ENCODE data around the gene OXLD1.

The OXLD1 gene

GRCh38 chr17:81652906-81653771, 13.3 kb downstream of the OXLD1 start:
- no peak for TF ChIP-seq CTCF (conservative IDR thresholded peaks at IDR 0.05; ENCODE audit: control insufficient read depth, insufficient read depth, low read depth, low read length)
- H3K4me3 ChIP-seq (ENCODE audit: control insufficient read depth, low read depth, low read length) = no peak overlapping the region
- no peak for DNase-seq (ENCODE audit: low read depth)

- H3K4me3 ChIP-seq (ENCODE audit: control insufficient read depth, low read depth, low read length) = no peak overlapping the region
- TF ChIP-seq CTCF (conservative IDR thresholded peaks at IDR 0.05; ENCODE audit: control insufficient read depth, insufficient read depth, low read depth, low read length) = no peak
- peak; percentile 96 for DNase-seq (ENCODE audit: low read depth)
These were observed 14.7 kb downstream of the OXLD1 start for GRCh38 chr17:81651692-81652091.

GRCh38 chr17:81650951-81651350, 15.5 kb downstream of the OXLD1 start:
- H3K4me3 ChIP-seq (ENCODE audit: control insufficient read depth, low read depth, low read length) = no peak overlapping the region
- TF ChIP-seq CTCF (conservative IDR thresholded peaks at IDR 0.05; ENCODE audit: control insufficient read depth, insufficient read depth, low read depth, low read length) = no peak
- no peak for DNase-seq (ENCODE audit: low read depth)

- DNase-seq (ENCODE audit: low read depth) = no peak
- no peak for TF ChIP-seq CTCF (conservative IDR thresholded peaks at IDR 0.05; ENCODE audit: control insufficient read depth, insufficient read depth, low read depth, low read length)
- no peak overlapping the region for H3K4me3 ChIP-seq (ENCODE audit: control insufficient read depth, low read depth, low read length)
These were observed 17.7 kb downstream of the OXLD1 start for GRCh38 chr17:81648707-81649085.

GRCh38 chr17:81648013-81648706, 18.2 kb downstream of the OXLD1 start:
- no peak overlapping the region for H3K4me3 ChIP-seq (ENCODE audit: control insufficient read depth, low read depth, low read length)
- DNase-seq (ENCODE audit: low read depth) = no peak
- no peak for TF ChIP-seq CTCF (conservative IDR thresholded peaks at IDR 0.05; ENCODE audit: control insufficient read depth, insufficient read depth, low read depth, low read length)

- no peak for TF ChIP-seq CTCF (conservative IDR thresholded peaks at IDR 0.05; ENCODE audit: control insufficient read depth, insufficient read depth, low read depth, low read length)
- no peak overlapping the region for H3K4me3 ChIP-seq (ENCODE audit: control insufficient read depth, low read depth, low read length)
- DNase-seq (ENCODE audit: low read depth) = no peak
These were observed 18.8 kb downstream of the OXLD1 start for GRCh38 chr17:81647640-81648012.

Data from fibroblast of mammary gland (primary cell).